K562 (cell line): ENCODE measurements around the gene HYAL4. TPM values are rescaled to one million over a fixed set of nuclear protein-coding genes. Genes with fewer than 3 reads are reported as not detected.

Experiments used
- ATF7 ChIP-seq: fragments of 450-650 bp; IDR thresholded peaks from 2 replicates; pipeline ENCODE4 v1.7.1; 2014; ENCODE audit warnings: mild to moderate bottlenecking, moderate library complexity
- BRD4 ChIP-seq: fragments of 200-600 bp; sonication (generic); IDR thresholded peaks from 2 replicates; pipeline ENCODE4 v1.6.1; 2017; ENCODE audit warnings: inconsistent platforms
- CBX2 ChIP-seq: fragments of 200-600 bp; sonication (generic); IDR thresholded peaks from one replicate; pipeline ENCODE4 v1.6.1; 2012; ENCODE audit warnings: mild to moderate bottlenecking, low read length, inconsistent platforms; ENCODE audit not compliant: insufficient read depth, poor library complexity, severe bottlenecking
- CSDE1 ChIP-seq, 2 experiments: fragments of 450-650 bp; IDR thresholded peaks; 2 replicates each; pipeline ENCODE4 v1.6.1; 2016; ENCODE audit warnings: mild to moderate bottlenecking in 1 of 2
- FOSL1 ChIP-seq: fragments of 200-800 bp; sonication (Bioruptor generic); conservative IDR thresholded peaks from 2 replicates; pipeline ENCODE4 v1.6.1; 2016; ENCODE audit warnings: missing genetic modification characterization, missing compliant biosample characterization
- ZBTB11 ChIP-seq, 3 experiments: fragments of 200-800 bp in 1 of 3; fragments of 250-450 bp in 1 of 3; fragments of 450-650 bp in 1 of 3; sonication (Bioruptor Pico) in 1 of 3; sonication (Bioruptor generic) in 1 of 3; formaldehyde crosslinking in 1 of 3; IDR thresholded peaks; 2 replicates each; pipeline versions ENCODE4 v1.6.1 to v1.8.0; 2016 to 2022; ENCODE audit warnings: mild to moderate bottlenecking in 2 of 3, missing genetic modification characterization in 2 of 3, missing compliant biosample characterization in 1 of 3, moderate library complexity in 1 of 3
- ZBTB17 ChIP-seq: fragments of 450-650 bp; formaldehyde crosslinking; IDR thresholded peaks from 2 replicates; pipeline ENCODE4 v1.4.0; 2020; ENCODE audit warnings: mild to moderate bottlenecking
- ZBTB34 ChIP-seq: fragments of 250-450 bp; sonication (Bioruptor Pico); IDR thresholded peaks from 2 replicates; pipeline ENCODE4 v1.8.0; 2021; ENCODE audit warnings: mild to moderate bottlenecking, moderate library complexity
- ZNF699 ChIP-seq: fragments of 250-450 bp; sonication (Bioruptor Pico); IDR thresholded peaks from 2 replicates; pipeline ENCODE4 v1.8.0; 2021; ENCODE audit warnings: mild to moderate bottlenecking, moderate library complexity; ENCODE audit not compliant: insufficient replicate concordance
- ZNF77 ChIP-seq: fragments of 250-450 bp; sonication (Bioruptor Pico); IDR thresholded peaks from 2 replicates; pipeline ENCODE4 v1.5.0; 2020
- polyA plus RNA-seq, 8 experiments: library from polyadenylated mRNA; depleted of rRNA in 4 of 8; stranded (reverse) in 5 of 8; unstranded in 3 of 8; fragments of >200 nt; fragmentation: Nextera tagmentation in 2 of 8; fragmentation: Illumina TruSeq in 1 of 8; extraction: Ambion mirVana in 2 of 8; extraction: Trizol in 1 of 8; gene quantifications; 2 replicates each; pipeline versions ENCODE4 v1.2.1 to v1.2.3, GENCODE V29; 2011 to 2014; ENCODE audit warnings: inconsistent platforms in 1 of 8, missing spikeins in 1 of 8
- total RNA-seq, 7 experiments: library from RNA; depleted of rRNA in 6 of 7; stranded (reverse); fragments of >200 nt in 6 of 7; fragmentation: Illumina TruSeq in 2 of 7; extraction: Trizol in 2 of 7; gene quantifications; 2 replicates each; pipeline versions ENCODE4 v1.2.1 to v1.2.3, GENCODE V29; 2011 to 2021; ENCODE audit warnings: low replicate concordance in 1 of 7

HYAL4 gene
- total and polyA plus RNA-seq, 9 of the 15 experiments (the other 6 are each of a cell fraction or from before 2014, with no cell fraction given), result not detected

- no peak for TF ChIP-seq CBX2
- TF ChIP-seq FOSL1 (tag), result no peak
- no peak for TF ChIP-seq ZNF699 (CRISPR knock-in tag)
- TF ChIP-seq BRD4, result no peak
- TF ChIP-seq ZBTB34 (CRISPR knock-in tag), result no peak
- no peak for TF ChIP-seq ATF7
- TF ChIP-seq ZNF77 (CRISPR knock-in tag), result no peak
- TF ChIP-seq ZBTB11 (CRISPR knock-in tag; IDR thresholded peaks at IDR 0.05), result no peak
- no peak for TF ChIP-seq CSDE1 (IDR thresholded peaks at IDR 0.05)
- TF ChIP-seq ZBTB17 (CRISPR knock-in tag), result no peak
Measured at GRCh38 chr7:123816916-123817315, 28.1 kb upstream of the HYAL4 start (continued).
